A673 (cell line): ENCODE results near the gene ITPKC.

Experiments
- CTCF ChIP-seq: fragments of 300-800, 200-600 bp; sonication (generic); conservative IDR thresholded peaks from 2 replicates; pipeline ENCODE4 v1.5.1; 2017; ENCODE audit warnings: low read depth, mild to moderate bottlenecking, antibody characterized with exemption, low read length, moderate library complexity, mixed read lengths
- EZH2 ChIP-seq: fragments of 200-600 bp; sonication (generic); IDR thresholded peaks from 2 replicates; pipeline ENCODE4 v1.6.1; 2017; ENCODE audit warnings: borderline replicate concordance, low read depth, mild to moderate bottlenecking, mixed read lengths, antibody characterized with exemption, low read length; ENCODE audit not compliant: poor library complexity, severe bottlenecking

GRCh38 chr19:40724315-40724714 is 7.4 kb downstream of the ITPKC start:
- TF ChIP-seq CTCF (no peak), EZH2 (no peak)
